ENCODE measurements around the gene KIFAP3. TPM values are rescaled to one million over a fixed set of nuclear protein-coding genes. Genes with fewer than 3 reads are reported as not detected.
"Not testable (repeated sequence)": the region's sequence is repeated elsewhere in the genome, so short reads cannot be mapped to it uniquely, and the experiment has no call there.

KIFAP3 gene
- total RNA-seq, 2 experiments from 2014 or later, result 21.6 to 24.1 TPM

- no peaks in the 10 kb centered on the region for H3K36me3 Mint-ChIP-seq (ENCODE audit: low read depth)
- no peak overlapping the region for H3K27ac Mint-ChIP-seq
- ChIA-PET CTCF (no interaction called here), POLR2A (no interaction called here)
- no peak overlapping the region for H3K4me3 Mint-ChIP-seq
- DNase-seq, result no peak
- peaks cover 2% of the 10 kb centered on the region for H3K4me1 Mint-ChIP-seq
- H3K27me3 Mint-ChIP-seq, result no peaks in the 10 kb centered on the region
- H3K9me3 Mint-ChIP-seq, result no peaks in the 10 kb centered on the region
Measured at GRCh38 chr1:169921080-169921479, 153.4 kb downstream of the KIFAP3 start.

GRCh38 chr1:169918927-169919326 is 155.6 kb downstream of the KIFAP3 start:
- CTCF ChIA-PET, result interaction anchor here (0.7 kb wide), 1 partner anchor 10 kb away, joined by 5 read pairs; no protein-coding TSS in a partner anchor
- no peaks in the 10 kb centered on the region for H3K27me3 Mint-ChIP-seq

GRCh38 chr1:169918220-169918619 is 156.3 kb downstream of the KIFAP3 start:
- H3K4me3 Mint-ChIP-seq; POLR2A ChIA-PET; DNase-seq; H3K9me3 Mint-ChIP-seq; H3K27me3 Mint-ChIP-seq; H3K4me1 Mint-ChIP-seq; H3K36me3 Mint-ChIP-seq (ENCODE audit: low read depth): not testable (repeated sequence)
- CTCF ChIA-PET, result interaction anchor here (0.7 kb wide), 1 partner anchor 10 kb away, joined by 5 read pairs; no protein-coding TSS in a partner anchor
- peak overlapping the region; percentile 48 for H3K27ac Mint-ChIP-seq

More at GRCh38 chr1:169918927-169919326, 155.6 kb downstream of the KIFAP3 start:
- no peaks in the 10 kb centered on the region for H3K36me3 Mint-ChIP-seq (ENCODE audit: low read depth)
- no peak overlapping the region for H3K27ac Mint-ChIP-seq
- H3K4me3 Mint-ChIP-seq, result no peak overlapping the region
- H3K4me1 Mint-ChIP-seq, result peaks cover 8% of the 10 kb centered on the region
- no peaks in the 10 kb centered on the region for H3K9me3 Mint-ChIP-seq
- POLR2A ChIA-PET, result no interaction called here
- no peak for DNase-seq

- ChIA-PET POLR2A (no interaction called here), CTCF (no interaction called here)
- no peaks in the 10 kb centered on the region for H3K36me3 Mint-ChIP-seq (ENCODE audit: low read depth)
- DNase-seq, result no peak
- H3K4me1 Mint-ChIP-seq, result peaks cover 10% of the 10 kb centered on the region
- H3K27me3 Mint-ChIP-seq, result no peaks in the 10 kb centered on the region
- H3K9me3 Mint-ChIP-seq, result no peaks in the 10 kb centered on the region
- H3K27ac Mint-ChIP-seq, result no peak overlapping the region
- no peak overlapping the region for H3K4me3 Mint-ChIP-seq
Measured at GRCh38 chr1:169915150-169915549, 159.3 kb downstream of the KIFAP3 start.

- H3K9me3 Mint-ChIP-seq, result no peaks in the 10 kb centered on the region
- no peaks in the 10 kb centered on the region for H3K36me3 Mint-ChIP-seq (ENCODE audit: low read depth)
- H3K27me3 Mint-ChIP-seq, result no peaks in the 10 kb centered on the region
- H3K4me3 Mint-ChIP-seq, result no peak overlapping the region
- peaks cover 10% of the 10 kb centered on the region for H3K4me1 Mint-ChIP-seq
- ChIA-PET CTCF (no interaction called here), POLR2A (no interaction called here)
- DNase-seq, result no peak
- no peak overlapping the region for H3K27ac Mint-ChIP-seq
Measured at GRCh38 chr1:169914531-169914930, 160.0 kb downstream of the KIFAP3 start.

GRCh38 chr1:169909499-169909898 is 165.0 kb downstream of the KIFAP3 start:
- peaks cover 19% of the 10 kb centered on the region for H3K4me1 Mint-ChIP-seq
- ChIA-PET CTCF (no interaction called here), POLR2A (no interaction called here)
- H3K4me3 Mint-ChIP-seq, result no peak overlapping the region
- H3K27me3 Mint-ChIP-seq, result no peaks in the 10 kb centered on the region
- DNase-seq, result no peak
- H3K27ac Mint-ChIP-seq, result no peak overlapping the region
- peaks cover 5% of the 10 kb centered on the region for H3K36me3 Mint-ChIP-seq (ENCODE audit: low read depth)
- H3K9me3 Mint-ChIP-seq, result peaks cover 4% of the 10 kb centered on the region

GRCh38 chr1:169906938-169907337 is 167.6 kb downstream of the KIFAP3 start:
- Mint-ChIP-seq H3K36me3 (ENCODE audit: low read depth) (peaks cover 7% of the 10 kb centered on the region), H3K27me3 (peaks cover 2% of the 10 kb centered on the region), H3K4me3 (no peak overlapping the region), H3K4me1 (peaks cover 32% of the 10 kb centered on the region), H3K27ac (no peak overlapping the region), H3K9me3 (peaks cover 11% of the 10 kb centered on the region)
- POLR2A ChIA-PET, result no interaction called here
- CTCF ChIA-PET, result interaction anchor here (0.7 to 2.6 kb wide), 3 partner anchors 9 to 28 kb away, joined by 3 to 16 read pairs (median 4); partner anchors contain the start of gene SCYL3
- DNase-seq, result no peak

GRCh38 chr1:169904834-169905233 is 169.7 kb downstream of the KIFAP3 start:
- Mint-ChIP-seq H3K27me3 (peaks cover 9% of the 10 kb centered on the region), H3K4me1 (peaks cover 29% of the 10 kb centered on the region), H3K27ac (no peak overlapping the region), H3K36me3 (ENCODE audit: low read depth) (peaks cover 7% of the 10 kb centered on the region), H3K9me3 (peaks cover 11% of the 10 kb centered on the region), H3K4me3 (no peak overlapping the region)
- CTCF ChIA-PET, result interaction anchor here (1.2 kb wide), 1 partner anchor 11 kb away, joined by 4 read pairs; the partner anchor contains the start of gene SCYL3
- POLR2A ChIA-PET, result no interaction called here
- DNase-seq, result no peak

GRCh38 chr1:169902751-169903150 is 171.7 kb downstream of the KIFAP3 start:
- peaks cover 11% of the 10 kb centered on the region for H3K9me3 Mint-ChIP-seq
- no peak overlapping the region for H3K4me3 Mint-ChIP-seq
- H3K27me3 Mint-ChIP-seq, result peaks cover 13% of the 10 kb centered on the region
- ChIA-PET POLR2A (no interaction called here), CTCF (interaction anchor here (0.6 kb wide), 1 partner anchor 471 kb away, joined by 4 read pairs; no protein-coding TSS in a partner anchor)
- no peak for DNase-seq
- H3K4me1 Mint-ChIP-seq, result peaks cover 15% of the 10 kb centered on the region
- H3K27ac Mint-ChIP-seq, result no peak overlapping the region
- peaks cover 7% of the 10 kb centered on the region for H3K36me3 Mint-ChIP-seq (ENCODE audit: low read depth)

- ChIA-PET POLR2A (no interaction called here), CTCF (no interaction called here)
- Mint-ChIP-seq H3K27me3 (peaks cover 18% of the 10 kb centered on the region), H3K27ac (no peak overlapping the region), H3K4me1 (peaks cover 15% of the 10 kb centered on the region), H3K9me3 (peaks cover 9% of the 10 kb centered on the region), H3K36me3 (ENCODE audit: low read depth) (peaks cover 7% of the 10 kb centered on the region), H3K4me3 (no peak overlapping the region)
- no peak for DNase-seq
Measured at GRCh38 chr1:169901115-169901514, 173.4 kb downstream of the KIFAP3 start.

- H3K4me3 Mint-ChIP-seq, result no peak overlapping the region
- CTCF ChIA-PET, result interaction anchor here (4.2 kb wide), 1 partner anchor 7 kb away, joined by 16 read pairs; no protein-coding TSS in a partner anchor
- peaks cover 15% of the 10 kb centered on the region for H3K4me1 Mint-ChIP-seq
- DNase-seq, result no peak
- peaks cover 9% of the 10 kb centered on the region for H3K9me3 Mint-ChIP-seq
- H3K27ac Mint-ChIP-seq, result no peak overlapping the region
- H3K27me3 Mint-ChIP-seq, result peaks cover 18% of the 10 kb centered on the region
- POLR2A ChIA-PET, result no interaction called here
- peaks cover 3% of the 10 kb centered on the region for H3K36me3 Mint-ChIP-seq (ENCODE audit: low read depth)
Measured at GRCh38 chr1:169900571-169900970, 173.9 kb downstream of the KIFAP3 start.

GRCh38 chr1:169899519-169900217 is 174.8 kb downstream of the KIFAP3 start:
- Mint-ChIP-seq H3K9me3 (peaks cover 7% of the 10 kb centered on the region), H3K36me3 (ENCODE audit: low read depth) (peaks cover 1% of the 10 kb centered on the region), H3K27ac (no peak overlapping the region), H3K4me3 (no peak overlapping the region), H3K4me1 (peaks cover 18% of the 10 kb centered on the region), H3K27me3 (peaks cover 18% of the 10 kb centered on the region)
- POLR2A ChIA-PET, result interaction anchor here (0.6 kb wide), 1 partner anchor 148 kb away, joined by 3 read pairs; no protein-coding TSS in a partner anchor
- DNase-seq, result no peak
- CTCF ChIA-PET, result interaction anchor here (1.3 to 4.2 kb wide), 2 partner anchors 8 to 188 kb away, joined by 3 to 16 read pairs; no protein-coding TSS in a partner anchor

- H3K36me3 Mint-ChIP-seq (ENCODE audit: low read depth), result peaks cover 5% of the 10 kb centered on the region
- POLR2A ChIA-PET, result no interaction called here
- H3K27ac Mint-ChIP-seq, result no peak overlapping the region
- no peak overlapping the region for H3K4me3 Mint-ChIP-seq
- no peak for DNase-seq
- CTCF ChIA-PET, result interaction anchor here (0.6 to 2.2 kb wide), 2 partner anchors 13 to 82 kb away, joined by 3 to 7 read pairs; no protein-coding TSS in a partner anchor
- H3K4me1 Mint-ChIP-seq, result peaks cover 25% of the 10 kb centered on the region
- peaks cover 12% of the 10 kb centered on the region for H3K27me3 Mint-ChIP-seq
- no peaks in the 10 kb centered on the region for H3K9me3 Mint-ChIP-seq
Measured at GRCh38 chr1:169896013-169896412, 178.5 kb downstream of the KIFAP3 start.
